C1 segment of cervical spinal cord (tissue), 14 donors: ENCODE results near the gene OXER1.

Experiments
- DNase-seq, 14 donors: peaks; one replicate each; lab custom pipeline; 2025; lab: John Stamatoyannopoulos, UW

The OXER1 gene

GRCh38 chr2:42764096-42764495 is at the start of gene OXER1:
Gene OXER1, minus strand, starts transcription at chr2:42764135. Its CDS starts 73 bp downstream, at chr2:42764062.
- DNase-seq: peak in 1 of 14 donors; percentile 31

GRCh38 chr2:42812899-42813479 is 49.1 kb upstream of the OXER1 start:
- DNase-seq: peak in 1 of 14 donors; percentile 1

GRCh38 chr2:42810971-42811811 is 47.3 kb upstream of the OXER1 start:
- DNase-seq: peak in 11 of 14 donors; percentile 61 to 88 (median 76)

GRCh38 chr2:42810121-42810970 is 46.4 kb upstream of the OXER1 start:
- DNase-seq: peak; percentile 66 to 98 (median 94)

- peak in 11 of 14 donors; percentile 78 to 98 (median 91) for DNase-seq
These were observed 45.8 kb upstream of the OXER1 start for GRCh38 chr2:42809819-42810120.

GRCh38 chr2:42809131-42809818 is 45.3 kb upstream of the OXER1 start:
- peak in 1 of 14 donors; percentile 14 for DNase-seq

- DNase-seq: no peak
These were observed 44.4 kb upstream of the OXER1 start for GRCh38 chr2:42808301-42808700.

GRCh38 chr2:42806786-42807185 is 42.9 kb upstream of the OXER1 start:
- DNase-seq: no peak

- no peak for DNase-seq
These were observed 41.0 kb upstream of the OXER1 start for GRCh38 chr2:42804891-42805290.

GRCh38 chr2:42804338-42804737 is 40.4 kb upstream of the OXER1 start:
- DNase-seq: no peak

GRCh38 chr2:42802150-42802549 is 38.2 kb upstream of the OXER1 start:
- no peak for DNase-seq

GRCh38 chr2:42801381-42801780 is 37.4 kb upstream of the OXER1 start:
- DNase-seq: no peak

GRCh38 chr2:42800981-42801380 is 37.0 kb upstream of the OXER1 start:
- DNase-seq: no peak

- no peak for DNase-seq
These were observed 36.6 kb upstream of the OXER1 start for GRCh38 chr2:42800461-42800962.

GRCh38 chr2:42799881-42800280 is 35.9 kb upstream of the OXER1 start:
- no peak for DNase-seq

GRCh38 chr2:42797281-42797680 is 33.3 kb upstream of the OXER1 start:
- DNase-seq: no peak

GRCh38 chr2:42796427-42797248 is 32.7 kb upstream of the OXER1 start:
- DNase-seq: no peak

- DNase-seq: no peak
These were observed 31.9 kb upstream of the OXER1 start for GRCh38 chr2:42795841-42796301.

GRCh38 chr2:42795275-42795674 is 31.3 kb upstream of the OXER1 start:
- DNase-seq: no peak

- no peak for DNase-seq
These were observed 30.5 kb upstream of the OXER1 start for GRCh38 chr2:42794271-42795046.
